GM12878 (cell line): Measurements from ENCODE around the gene IFI27L1. TPM values are rescaled to one million over a fixed set of nuclear protein-coding genes. Genes with fewer than 3 reads are reported as not detected.

Experiments used
- ATAC-seq: fragments of 200-7000 bp; cut with Tn5 transposase; 3 replicates; pipeline ENCODE4 v1.9.1; 2020; ENCODE audit warnings: mild to moderate bottlenecking, moderate library complexity
- BruUV-seq: library from RNA; stranded (reverse); fragments of 400-500 nt; replicated peaks from 2 replicates; lab custom pipeline; 2021; lab: Mats Ljungman, UMichigan
- CTCF ChIA-PET: fragments of 300-600 bp; sonication (Branson Sonifier 250); formaldehyde crosslinking; extraction: SDS; loops from one replicate; lab custom pipeline; 2021; ENCODE audit warnings: inconsistent platforms; lab: Yijun Ruan, JAX
- POLR2A ChIA-PET: fragments of 350-600 bp; formaldehyde crosslinking; extraction: SDS; loops from one replicate; lab custom pipeline; 2021; ENCODE audit warnings: inconsistent platforms; lab: Charles Lee
- RAD21 ChIA-PET: fragments of 300-600 bp; sonication (Branson Sonifier 250); formaldehyde crosslinking; loops from one replicate; lab custom pipeline; 2023; ENCODE audit warnings: antibody characterized with exemption; ENCODE audit not compliant: unreplicated experiment; lab: Charles Lee
- SMC1A ChIA-PET: fragments of 300-600 bp; sonication (Branson Sonifier 250); formaldehyde crosslinking; loops from one replicate; lab custom pipeline; 2023; ENCODE audit not compliant: unreplicated experiment, uncharacterized antibody; lab: Charles Lee
- DNase-seq: peaks from one replicate; pipeline ENCODE4 v3.0.0-alpha.2; 2011; ENCODE audit warnings: low read depth, low spot score
- FAIRE-seq: peaks from 3 replicates; lab custom pipeline; 2011; peaks lifted over from hg19 to GRCh38; lab: Jason Lieb, UNC
- H2AFZ ChIP-seq: 2 replicates; pipeline ENCODE4 v1.6.0; 2011; ENCODE audit warnings: low read depth, low read length, control low read depth; ENCODE audit not compliant: control insufficient read depth
- H3K27ac ChIP-seq: 2 replicates; pipeline ENCODE4 v1.5.1; 2011; ENCODE audit warnings: control low read depth; ENCODE audit not compliant: control insufficient read depth, insufficient read depth
- H3K27me3 ChIP-seq, 2 experiments: replicated peaks in 1 of 2; 2 replicates each; pipeline versions ENCODE4 v1.6.0 to v1.6.1; 2011; ENCODE audit warnings: low read length in 1 of 2; ENCODE audit not compliant: control insufficient read depth in 2 of 2, insufficient read depth in 2 of 2
- H3K36me3 ChIP-seq, 2 experiments: 2 replicates each; pipeline ENCODE4 v1.5.1; 2011; ENCODE audit warnings: low read length in 1 of 2; ENCODE audit not compliant: control insufficient read depth in 2 of 2, insufficient read depth in 2 of 2
- H3K4me1 ChIP-seq: 2 replicates; pipeline ENCODE4 v1.6.1; 2011; ENCODE audit warnings: mild to moderate bottlenecking, low read length, moderate library complexity, mixed read lengths; ENCODE audit not compliant: control insufficient read depth, insufficient read depth
- H3K4me2 ChIP-seq: 2 replicates; pipeline ENCODE4 v1.6.0; 2011; ENCODE audit warnings: control low read depth; ENCODE audit not compliant: control insufficient read depth, insufficient read depth
- H3K4me3 ChIP-seq: fragments of 200-600 bp; sonication (generic); 2 replicates; pipeline ENCODE4 v1.5.1; 2016
- H3K79me2 ChIP-seq: 2 replicates; pipeline ENCODE4 v1.6.0; 2011; ENCODE audit warnings: low read length; ENCODE audit not compliant: control insufficient read depth, insufficient read depth
- H3K9ac ChIP-seq: 2 replicates; pipeline ENCODE4 v1.8.0; 2011; ENCODE audit warnings: low read length, control low read depth, mixed read lengths; ENCODE audit not compliant: control insufficient read depth, insufficient read depth
- H3K9me3 ChIP-seq: replicated peaks from 3 replicates; pipeline ENCODE4 v1.5.1; 2011; ENCODE audit warnings: mild to moderate bottlenecking, low read length; ENCODE audit not compliant: control insufficient read depth, insufficient read depth
- H4K20me1 ChIP-seq: 2 replicates; pipeline ENCODE4 v1.6.0; 2011; ENCODE audit not compliant: control insufficient read depth, insufficient read depth
- ATF7 ChIP-seq: fragments of 450-650 bp; IDR thresholded peaks from 2 replicates; pipeline ENCODE4 v1.6.1; 2016; ENCODE audit warnings: low read depth, mild to moderate bottlenecking
- BCL11A ChIP-seq: IDR thresholded peaks from 2 replicates; pipeline ENCODE4 v1.6.1; 2011; ENCODE audit warnings: low read depth, low read length
- CREM ChIP-seq: IDR thresholded peaks from 2 replicates; pipeline ENCODE4 v1.6.1; 2014; ENCODE audit warnings: antibody characterized with exemption, low read depth
- EP300 ChIP-seq, 2 experiments: fragments of 150-350 bp in 1 of 2; IDR thresholded peaks; 2 replicates each; pipeline ENCODE4 v1.6.1; 2011 to 2012; ENCODE audit warnings: low read depth in 2 of 2, low read length in 2 of 2, borderline replicate concordance in 1 of 2, improper control_type of control experiment in 1 of 2, inconsistent platforms in 1 of 2; ENCODE audit not compliant: control insufficient read depth in 1 of 2
- FOXM1 ChIP-seq: IDR thresholded peaks from 2 replicates; pipeline ENCODE4 v1.6.1; 2012; ENCODE audit warnings: low read depth, mild to moderate bottlenecking, inconsistent platforms, low read length, moderate library complexity
- MEF2B ChIP-seq: fragments of 450-650 bp; IDR thresholded peaks from 2 replicates; pipeline ENCODE4 v1.6.1; 2018; ENCODE audit warnings: mild to moderate bottlenecking, moderate library complexity; ENCODE audit not compliant: partially characterized antibody, poor library complexity, severe bottlenecking
- POLR2AphosphoS2 ChIP-seq: IDR thresholded peaks from 2 replicates; pipeline ENCODE4 v1.6.1; 2011; ENCODE audit warnings: low read depth, mild to moderate bottlenecking, low read length, improper control_type of control experiment, moderate library complexity
- RELA ChIP-seq: fragments of 450-650 bp; IDR thresholded peaks from 2 replicates; pipeline ENCODE4 v1.8.0; 2014; ENCODE audit warnings: borderline replicate concordance; ENCODE audit not compliant: partially characterized antibody
- SMARCA5 ChIP-seq: fragments of 450-650 bp; IDR thresholded peaks from 2 replicates; pipeline ENCODE4 v1.6.1; 2017; ENCODE audit warnings: mild to moderate bottlenecking
- ZSCAN29 ChIP-seq: fragments of 450-650 bp; IDR thresholded peaks from 2 replicates; pipeline ENCODE4 v1.6.1; 2017; ENCODE audit warnings: mild to moderate bottlenecking, moderate library complexity
- WGBS: methylation state at CpG from one replicate; pipeline ENCODE4 v1.1.6; 2016; ENCODE audit warnings: low lambda C conversion rate; ENCODE audit not compliant: insufficient replicate concordance, insufficient coverage; ENCODE audit errors: missing lambda C conversion rate; 5-methylcytosine and 5-hydroxymethylcytosine counted together
- in situ Hi-C: fragments of 300-500 bp; cut with MboI; formaldehyde crosslinking; loops from 9 replicates; pipeline ENCODE4 v1.14.3; 2018; ENCODE audit warnings: mixed read lengths
- intact Hi-C: fragments of 100-400 bp; cut with micrococcal nuclease; formaldehyde crosslinking; loops from one replicate; pipeline ENCODE4 v1.14.2; 2022; ENCODE audit not compliant: unreplicated experiment
- polyA plus RNA-seq, 11 experiments: library from polyadenylated mRNA; depleted of rRNA in 4 of 11; unstranded in 6 of 11; stranded (reverse) in 5 of 11; fragments of >200 nt; fragmentation: Nextera tagmentation in 4 of 11; fragmentation: Illumina TruSeq in 1 of 11; extraction: Ambion mirVana in 4 of 11; extraction: Trizol in 1 of 11; gene quantifications; 1 replicate in 1 of 11; 2 replicates in 10 of 11; pipeline versions ENCODE4 v1.2.1 to v1.2.3, GENCODE V29; 2011 to 2016; ENCODE audit warnings: inconsistent platforms in 2 of 11, missing spikeins in 2 of 11, low read depth in 1 of 11
- total RNA-seq, 4 experiments: library from RNA; depleted of rRNA in 3 of 4; stranded (reverse); fragments of >200 nt in 3 of 4; fragmentation: Illumina TruSeq in 1 of 4; extraction: Trizol in 1 of 4; gene quantifications; 2 replicates each; pipeline versions ENCODE4 v1.2.1 to v1.2.3, GENCODE V29; 2013 to 2021
- TF ChIP-seq, protein P1 (sequence below): fragments of 450-650 bp; IDR thresholded peaks from 2 replicates; pipeline ENCODE4 v1.6.1; 2017; ENCODE audit warnings: mild to moderate bottlenecking, moderate library complexity
- TF ChIP-seq, protein P2 (sequence below): fragments of 150-350 bp; IDR thresholded peaks from 2 replicates; pipeline ENCODE4 v1.6.1; 2016; ENCODE audit warnings: low read depth, low read length
- TF ChIP-seq, protein P3 (sequence below): fragments of 450-650 bp; IDR thresholded peaks from 2 replicates; pipeline ENCODE4 v1.6.1; 2017; ENCODE audit warnings: antibody characterized with exemption, mild to moderate bottlenecking, moderate library complexity

The IFI27L1 gene
- total and polyA plus RNA-seq, 10 of the 15 experiments (the other 5 are each of a cell fraction or from before 2014, with no cell fraction given): 17.4 to 38.8 (median 27.6) TPM

DNA sequence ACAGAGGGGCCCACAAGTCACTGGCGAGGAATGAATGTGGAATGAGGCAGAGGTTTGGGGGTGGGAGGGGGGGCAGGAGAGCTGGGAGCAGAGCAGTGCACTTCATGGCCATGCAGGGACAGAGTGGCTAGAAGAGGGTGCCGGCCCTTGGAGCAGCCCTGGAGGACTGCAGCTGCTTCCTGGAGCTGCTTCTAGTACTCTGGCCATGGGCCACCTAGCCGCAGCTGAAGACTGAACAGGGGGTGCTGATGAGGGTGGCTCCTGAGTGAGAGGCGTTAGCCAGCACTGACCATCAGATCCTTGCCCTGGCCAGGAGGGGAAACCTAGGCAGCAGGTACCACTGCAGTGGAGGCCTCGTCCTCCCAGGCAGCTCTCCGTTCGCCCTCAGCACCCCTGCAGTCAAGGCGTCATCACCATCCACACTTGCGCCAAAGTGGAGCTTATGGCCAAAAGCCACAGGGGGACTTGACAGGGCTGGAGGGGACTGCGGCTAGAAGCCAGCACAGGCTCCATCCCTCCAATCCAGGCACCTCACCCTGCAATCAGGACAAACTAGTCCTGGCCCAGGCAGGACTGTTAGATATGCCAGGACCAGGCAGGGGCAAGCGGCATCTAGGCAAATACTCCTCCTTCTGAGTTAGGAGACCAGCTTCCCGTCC lies 38.5 kb upstream of the IFI27L1 start:
- H3K27me3 ChIP-seq: no peaks in the 10 kb centered on the region
- FAIRE-seq (no peak), DNase-seq (no peak), ATAC-seq (no peak)
- POLR2A ChIA-PET: no interaction called here
- SMC1A ChIA-PET: no interaction called here
- no peak overlapping the region for H3K9ac ChIP-seq
- intact Hi-C loops (no loop called here), in situ Hi-C loops (no loop called here)
- WGBS: 73% methylated on average over 12 of the region's 12 CpGs
- RAD21 ChIA-PET: interaction anchor here (0.5 kb wide), 1 partner anchor 1256 kb away, joined by 3 read pairs; no protein-coding TSS in a partner anchor
- H3K79me2 ChIP-seq: no peaks in the 10 kb centered on the region
- BruUV-seq: no TSS peak
- H3K27ac ChIP-seq: no peak overlapping the region
- no peak overlapping the region for H2AFZ ChIP-seq
- H3K9me3 ChIP-seq: no peaks in the 10 kb centered on the region
- H3K4me3 ChIP-seq: no peak overlapping the region
- no peaks in the 10 kb centered on the region for H4K20me1 ChIP-seq
- peaks cover 5 to 6% of the 10 kb centered on the region in 2 experiments; a peak in 3 of 4 replicates for H3K36me3 ChIP-seq
- no peaks in the 10 kb centered on the region for H3K4me1 ChIP-seq
- CTCF ChIA-PET: interaction anchor here (1.4 kb wide), 1 partner anchor 21 kb away, joined by 3 read pairs; no protein-coding TSS in a partner anchor
- no peak overlapping the region for H3K4me2 ChIP-seq
- TF ChIP-seq BCL11A (no peak), FOXM1 (no peak), SMARCA5 (no peak), MEF2B (no peak), EP300 (IDR thresholded peaks at IDR 0.05; ENCODE audit: borderline replicate concordance in 1 of 2, control insufficient read depth in 1 of 2, low read depth in 2 of 2, low read length in 2 of 2) (no peak), POLR2AphosphoS2 (no peak), RELA (no peak), ZSCAN29 (no peak), ATF7 (no peak), CREM (no peak)
- TF ChIP-seq, protein P1, sequence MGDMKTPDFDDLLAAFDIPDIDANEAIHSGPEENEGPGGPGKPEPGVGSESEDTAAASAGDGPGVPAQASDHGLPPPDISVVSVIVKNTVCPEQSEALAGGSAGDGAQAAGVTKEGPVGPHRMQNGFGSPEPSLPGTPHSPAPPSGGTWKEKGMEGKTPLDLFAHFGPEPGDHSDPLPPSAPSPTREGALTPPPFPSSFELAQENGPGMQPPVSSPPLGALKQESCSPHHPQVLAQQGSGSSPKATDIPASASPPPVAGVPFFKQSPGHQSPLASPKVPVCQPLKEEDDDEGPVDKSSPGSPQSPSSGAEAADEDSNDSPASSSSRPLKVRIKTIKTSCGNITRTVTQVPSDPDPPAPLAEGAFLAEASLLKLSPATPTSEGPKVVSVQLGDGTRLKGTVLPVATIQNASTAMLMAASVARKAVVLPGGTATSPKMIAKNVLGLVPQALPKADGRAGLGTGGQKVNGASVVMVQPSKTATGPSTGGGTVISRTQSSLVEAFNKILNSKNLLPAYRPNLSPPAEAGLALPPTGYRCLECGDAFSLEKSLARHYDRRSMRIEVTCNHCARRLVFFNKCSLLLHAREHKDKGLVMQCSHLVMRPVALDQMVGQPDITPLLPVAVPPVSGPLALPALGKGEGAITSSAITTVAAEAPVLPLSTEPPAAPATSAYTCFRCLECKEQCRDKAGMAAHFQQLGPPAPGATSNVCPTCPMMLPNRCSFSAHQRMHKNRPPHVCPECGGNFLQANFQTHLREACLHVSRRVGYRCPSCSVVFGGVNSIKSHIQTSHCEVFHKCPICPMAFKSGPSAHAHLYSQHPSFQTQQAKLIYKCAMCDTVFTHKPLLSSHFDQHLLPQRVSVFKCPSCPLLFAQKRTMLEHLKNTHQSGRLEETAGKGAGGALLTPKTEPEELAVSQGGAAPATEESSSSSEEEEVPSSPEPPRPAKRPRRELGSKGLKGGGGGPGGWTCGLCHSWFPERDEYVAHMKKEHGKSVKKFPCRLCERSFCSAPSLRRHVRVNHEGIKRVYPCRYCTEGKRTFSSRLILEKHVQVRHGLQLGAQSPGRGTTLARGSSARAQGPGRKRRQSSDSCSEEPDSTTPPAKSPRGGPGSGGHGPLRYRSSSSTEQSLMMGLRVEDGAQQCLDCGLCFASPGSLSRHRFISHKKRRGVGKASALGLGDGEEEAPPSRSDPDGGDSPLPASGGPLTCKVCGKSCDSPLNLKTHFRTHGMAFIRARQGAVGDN: no peak
- TF ChIP-seq, protein P2, sequence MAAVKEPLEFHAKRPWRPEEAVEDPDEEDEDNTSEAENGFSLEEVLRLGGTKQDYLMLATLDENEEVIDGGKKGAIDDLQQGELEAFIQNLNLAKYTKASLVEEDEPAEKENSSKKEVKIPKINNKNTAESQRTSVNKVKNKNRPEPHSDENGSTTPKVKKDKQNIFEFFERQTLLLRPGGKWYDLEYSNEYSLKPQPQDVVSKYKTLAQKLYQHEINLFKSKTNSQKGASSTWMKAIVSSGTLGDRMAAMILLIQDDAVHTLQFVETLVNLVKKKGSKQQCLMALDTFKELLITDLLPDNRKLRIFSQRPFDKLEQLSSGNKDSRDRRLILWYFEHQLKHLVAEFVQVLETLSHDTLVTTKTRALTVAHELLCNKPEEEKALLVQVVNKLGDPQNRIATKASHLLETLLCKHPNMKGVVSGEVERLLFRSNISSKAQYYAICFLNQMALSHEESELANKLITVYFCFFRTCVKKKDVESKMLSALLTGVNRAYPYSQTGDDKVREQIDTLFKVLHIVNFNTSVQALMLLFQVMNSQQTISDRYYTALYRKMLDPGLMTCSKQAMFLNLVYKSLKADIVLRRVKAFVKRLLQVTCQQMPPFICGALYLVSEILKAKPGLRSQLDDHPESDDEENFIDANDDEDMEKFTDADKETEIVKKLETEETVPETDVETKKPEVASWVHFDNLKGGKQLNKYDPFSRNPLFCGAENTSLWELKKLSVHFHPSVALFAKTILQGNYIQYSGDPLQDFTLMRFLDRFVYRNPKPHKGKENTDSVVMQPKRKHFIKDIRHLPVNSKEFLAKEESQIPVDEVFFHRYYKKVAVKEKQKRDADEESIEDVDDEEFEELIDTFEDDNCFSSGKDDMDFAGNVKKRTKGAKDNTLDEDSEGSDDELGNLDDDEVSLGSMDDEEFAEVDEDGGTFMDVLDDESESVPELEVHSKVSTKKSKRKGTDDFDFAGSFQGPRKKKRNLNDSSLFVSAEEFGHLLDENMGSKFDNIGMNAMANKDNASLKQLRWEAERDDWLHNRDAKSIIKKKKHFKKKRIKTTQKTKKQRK: no peak
- TF ChIP-seq, protein P3, sequence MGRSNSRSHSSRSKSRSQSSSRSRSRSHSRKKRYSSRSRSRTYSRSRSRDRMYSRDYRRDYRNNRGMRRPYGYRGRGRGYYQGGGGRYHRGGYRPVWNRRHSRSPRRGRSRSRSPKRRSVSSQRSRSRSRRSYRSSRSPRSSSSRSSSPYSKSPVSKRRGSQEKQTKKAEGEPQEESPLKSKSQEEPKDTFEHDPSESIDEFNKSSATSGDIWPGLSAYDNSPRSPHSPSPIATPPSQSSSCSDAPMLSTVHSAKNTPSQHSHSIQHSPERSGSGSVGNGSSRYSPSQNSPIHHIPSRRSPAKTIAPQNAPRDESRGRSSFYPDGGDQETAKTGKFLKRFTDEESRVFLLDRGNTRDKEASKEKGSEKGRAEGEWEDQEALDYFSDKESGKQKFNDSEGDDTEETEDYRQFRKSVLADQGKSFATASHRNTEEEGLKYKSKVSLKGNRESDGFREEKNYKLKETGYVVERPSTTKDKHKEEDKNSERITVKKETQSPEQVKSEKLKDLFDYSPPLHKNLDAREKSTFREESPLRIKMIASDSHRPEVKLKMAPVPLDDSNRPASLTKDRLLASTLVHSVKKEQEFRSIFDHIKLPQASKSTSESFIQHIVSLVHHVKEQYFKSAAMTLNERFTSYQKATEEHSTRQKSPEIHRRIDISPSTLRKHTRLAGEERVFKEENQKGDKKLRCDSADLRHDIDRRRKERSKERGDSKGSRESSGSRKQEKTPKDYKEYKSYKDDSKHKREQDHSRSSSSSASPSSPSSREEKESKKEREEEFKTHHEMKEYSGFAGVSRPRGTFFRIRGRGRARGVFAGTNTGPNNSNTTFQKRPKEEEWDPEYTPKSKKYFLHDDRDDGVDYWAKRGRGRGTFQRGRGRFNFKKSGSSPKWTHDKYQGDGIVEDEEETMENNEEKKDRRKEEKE: no peak
